ENCODE data around the gene ATP2C2. TPM values are rescaled to one million over a fixed set of nuclear protein-coding genes. Genes with fewer than 3 reads are reported as not detected.

The ATP2C2 gene
- total RNA-seq, 1 experiment from 2014 or later: 4.3 TPM

DNA sequence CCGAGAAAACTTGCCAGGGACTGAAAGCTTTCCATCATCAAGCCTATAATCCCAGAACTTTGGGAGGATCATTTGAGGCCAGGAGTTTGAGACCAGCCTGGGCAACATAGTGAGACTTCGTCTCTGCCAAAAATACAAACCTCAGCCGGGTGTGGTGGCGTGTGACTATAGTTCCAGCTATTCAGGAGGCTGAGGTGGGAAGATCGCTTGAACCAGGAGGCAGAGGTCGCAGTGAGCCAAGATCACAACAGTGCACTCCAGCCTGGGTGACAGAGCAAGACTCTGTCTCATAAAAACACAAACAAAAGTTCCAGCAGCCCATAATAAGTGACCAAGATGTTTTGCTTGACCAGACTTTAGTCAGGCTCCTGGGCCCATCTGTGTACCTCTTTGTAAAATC, 134.2 kb downstream of the ATP2C2 start:
- Mint-ChIP-seq H3K4me3 (no peak overlapping the region; the same call in 1 of the 2 replicates), H3K27me3 (ENCODE audit: low read depth) (no peaks in the 10 kb centered on the region), H3K36me3 (peaks cover 7% of the 10 kb centered on the region), H3K4me1 (peaks cover 12% of the 10 kb centered on the region), H3K9me3 (no peaks in the 10 kb centered on the region), H3K27ac (no peak overlapping the region)
- DNase-seq (ENCODE audit: low spot score) (peak; percentile 2), ATAC-seq (no peak)
- POLR2A ChIA-PET: no interaction called here
- CTCF ChIA-PET: no interaction called here
- TF ChIP-seq SP1 (CRISPR knock-in tag; conservative IDR thresholded peaks at IDR 0.05) (no peak), ZNF532 (CRISPR knock-in tag; IDR thresholded peaks at IDR 0.05; ENCODE audit: borderline replicate concordance) (no peak), ZNF263 (CRISPR knock-in tag; IDR thresholded peaks at IDR 0.05; ENCODE audit: low read depth) (no peak), ZNF423 (CRISPR knock-in tag; IDR thresholded peaks at IDR 0.05) (no peak), TEAD4 (CRISPR knock-in tag; IDR thresholded peaks at IDR 0.05) (no peak), ATF2 (CRISPR knock-in tag; IDR thresholded peaks at IDR 0.05; ENCODE audit: borderline replicate concordance, low read depth) (no peak), NR1H2 (CRISPR knock-in tag; IDR thresholded peaks at IDR 0.05) (no peak), AR (CRISPR knock-in tag; IDR thresholded peaks at IDR 0.05) (no peak), MLX (CRISPR knock-in tag; IDR thresholded peaks at IDR 0.05) (no peak), NR3C1 (CRISPR knock-in tag; conservative IDR thresholded peaks at IDR 0.05; ENCODE audit: low read depth) (no peak)
- TF ChIP-seq, protein P1, sequence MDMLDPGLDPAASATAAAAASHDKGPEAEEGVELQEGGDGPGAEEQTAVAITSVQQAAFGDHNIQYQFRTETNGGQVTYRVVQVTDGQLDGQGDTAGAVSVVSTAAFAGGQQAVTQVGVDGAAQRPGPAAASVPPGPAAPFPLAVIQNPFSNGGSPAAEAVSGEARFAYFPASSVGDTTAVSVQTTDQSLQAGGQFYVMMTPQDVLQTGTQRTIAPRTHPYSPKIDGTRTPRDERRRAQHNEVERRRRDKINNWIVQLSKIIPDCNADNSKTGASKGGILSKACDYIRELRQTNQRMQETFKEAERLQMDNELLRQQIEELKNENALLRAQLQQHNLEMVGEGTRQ (CRISPR knock-in tag; IDR thresholded peaks at IDR 0.05): no peak
- TF ChIP-seq, protein P2, sequence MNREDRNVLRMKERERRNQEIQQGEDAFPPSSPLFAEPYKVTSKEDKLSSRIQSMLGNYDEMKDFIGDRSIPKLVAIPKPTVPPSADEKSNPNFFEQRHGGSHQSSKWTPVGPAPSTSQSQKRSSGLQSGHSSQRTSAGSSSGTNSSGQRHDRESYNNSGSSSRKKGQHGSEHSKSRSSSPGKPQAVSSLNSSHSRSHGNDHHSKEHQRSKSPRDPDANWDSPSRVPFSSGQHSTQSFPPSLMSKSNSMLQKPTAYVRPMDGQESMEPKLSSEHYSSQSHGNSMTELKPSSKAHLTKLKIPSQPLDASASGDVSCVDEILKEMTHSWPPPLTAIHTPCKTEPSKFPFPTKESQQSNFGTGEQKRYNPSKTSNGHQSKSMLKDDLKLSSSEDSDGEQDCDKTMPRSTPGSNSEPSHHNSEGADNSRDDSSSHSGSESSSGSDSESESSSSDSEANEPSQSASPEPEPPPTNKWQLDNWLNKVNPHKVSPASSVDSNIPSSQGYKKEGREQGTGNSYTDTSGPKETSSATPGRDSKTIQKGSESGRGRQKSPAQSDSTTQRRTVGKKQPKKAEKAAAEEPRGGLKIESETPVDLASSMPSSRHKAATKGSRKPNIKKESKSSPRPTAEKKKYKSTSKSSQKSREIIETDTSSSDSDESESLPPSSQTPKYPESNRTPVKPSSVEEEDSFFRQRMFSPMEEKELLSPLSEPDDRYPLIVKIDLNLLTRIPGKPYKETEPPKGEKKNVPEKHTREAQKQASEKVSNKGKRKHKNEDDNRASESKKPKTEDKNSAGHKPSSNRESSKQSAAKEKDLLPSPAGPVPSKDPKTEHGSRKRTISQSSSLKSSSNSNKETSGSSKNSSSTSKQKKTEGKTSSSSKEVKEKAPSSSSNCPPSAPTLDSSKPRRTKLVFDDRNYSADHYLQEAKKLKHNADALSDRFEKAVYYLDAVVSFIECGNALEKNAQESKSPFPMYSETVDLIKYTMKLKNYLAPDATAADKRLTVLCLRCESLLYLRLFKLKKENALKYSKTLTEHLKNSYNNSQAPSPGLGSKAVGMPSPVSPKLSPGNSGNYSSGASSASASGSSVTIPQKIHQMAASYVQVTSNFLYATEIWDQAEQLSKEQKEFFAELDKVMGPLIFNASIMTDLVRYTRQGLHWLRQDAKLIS (CRISPR knock-in tag; IDR thresholded peaks at IDR 0.05; ENCODE audit: borderline replicate concordance): no peak
- TF ChIP-seq, protein P3, sequence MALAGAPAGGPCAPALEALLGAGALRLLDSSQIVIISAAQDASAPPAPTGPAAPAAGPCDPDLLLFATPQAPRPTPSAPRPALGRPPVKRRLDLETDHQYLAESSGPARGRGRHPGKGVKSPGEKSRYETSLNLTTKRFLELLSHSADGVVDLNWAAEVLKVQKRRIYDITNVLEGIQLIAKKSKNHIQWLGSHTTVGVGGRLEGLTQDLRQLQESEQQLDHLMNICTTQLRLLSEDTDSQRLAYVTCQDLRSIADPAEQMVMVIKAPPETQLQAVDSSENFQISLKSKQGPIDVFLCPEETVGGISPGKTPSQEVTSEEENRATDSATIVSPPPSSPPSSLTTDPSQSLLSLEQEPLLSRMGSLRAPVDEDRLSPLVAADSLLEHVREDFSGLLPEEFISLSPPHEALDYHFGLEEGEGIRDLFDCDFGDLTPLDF (CRISPR knock-in tag; IDR thresholded peaks at IDR 0.05): no peak

All from WTC11 (cell line).